Pancreas (tissue), 10 donors: ENCODE measurements around the gene ETS1. TPM values are rescaled to one million over a fixed set of nuclear protein-coding genes. Genes with fewer than 3 reads are reported as not detected.

ENCODE experiments used
- ATAC-seq, 4 donors: fragments of 200-7000 bp; cut with Tn5 transposase; one replicate each; pipeline versions ENCODE4 v1.8.0 to v1.9.1; 2020; ENCODE audit warnings: mild to moderate bottlenecking in 4 of 4, moderate library complexity in 4 of 4
- DNase-seq, 6 donors: peaks; one replicate each; pipeline ENCODE4 v3.0.0-alpha.2; 2020
- FAIRE-seq: peaks from 2 replicates; lab custom pipeline; 2012; peaks lifted over from hg19 to GRCh38; lab: Jason Lieb, UNC
- H3K27ac ChIP-seq, 4 donors: fragments of 200-600 bp; sonication (generic); 1 replicate in 3 of 4; 2 replicates in 1 of 4; pipeline versions ENCODE4 v1.5.0 to v1.8.0; 2020
- H3K27me3 ChIP-seq, 4 donors: fragments of 200-600 bp; one replicate each; pipeline ENCODE4 v1.8.0; 2021
- H3K36me3 ChIP-seq, 3 donors: fragments of 200-600 bp; sonication (generic) in 1 of 3; one replicate each; pipeline versions ENCODE4 v1.5.0 to v1.8.0; 2020 to 2021
- H3K4me1 ChIP-seq, 3 donors: fragments of 200-600 bp; one replicate each; pipeline ENCODE4 v1.8.0; 2021
- H3K4me3 ChIP-seq, 4 donors: fragments of 200-600 bp; sonication (generic) in 2 of 4; one replicate each; pipeline versions ENCODE4 v1.5.0 to v1.8.0; 2020 to 2021
- H3K9me3 ChIP-seq, 4 donors: fragments of 200-600 bp; one replicate each; pipeline ENCODE4 v1.8.0; 2021
- CTCF ChIP-seq, 4 donors: fragments of 200-600 bp; sonication (generic) in 3 of 4; IDR thresholded peaks; one replicate each; pipeline versions ENCODE4 v1.5.0 to v1.8.0; 2021; ENCODE audit warnings: antibody characterized with exemption in 4 of 4
- WGBS, 2 donors: extraction: QIAGEN DNeasy Blood & Tissue Kit; methylation state at CpG; one replicate each; pipeline ENCODE4 v1.1.7; 2013; 5-methylcytosine and 5-hydroxymethylcytosine counted together
- intact Hi-C, 3 donors: fragments of 100-400 bp; cut with DNase I; formaldehyde crosslinking; loops; one replicate each; pipeline versions ENCODE4 v1.11.1 to v1.14.2; 2022
- polyA plus RNA-seq, 2 donors: library from polyadenylated mRNA; stranded (reverse); fragments of 200-250 nt; gene quantifications; one replicate each; pipeline ENCODE4 v1.2.3, GENCODE V29; 2013
- total RNA-seq, 6 donors: library from RNA; stranded (reverse); fragmentation: NEBNext Ultra II Directional in 4 of 6; extraction: Animal tissue kit (Norgen Biotek cat#: 25700) in 4 of 6; gene quantifications; one replicate each; pipeline versions ENCODE4 v1.2.1 to v1.2.4, GENCODE V29; 2021 to 2023
- donor health status: healthy with polysubstance abuse.
- donor health status: DM: no; HTN: no; CAD: no; lungs with moderate emphysema.
- donor health status: DM: no; HTN: no; CAD: no.
- donor health status: control.
- donor health status: control.
- donor health status: Bipolar disorder and iron deficiency.
- donor health status: DM: yes; HTN: yes; CAD: no.
- donor health status: DM: no; HTN: no; CAD: no.
- donor health status: DM: no; HTN: no; CAD: no.
- donor health status: DM: yes; HTN: yes; CAD: no.

ETS1 gene
- total and polyA plus RNA-seq, 8 donors: 5.4 to 26.6 (median 13.0) TPM

- H3K4me1 ChIP-seq: peaks cover 0 to 25% (median 6%) of the 10 kb centered on the region in 3 donors
- no peaks in the 10 kb centered on the region for H3K9me3 ChIP-seq
- no peaks in the 10 kb centered on the region for H3K27me3 ChIP-seq
- no peak overlapping the region for H3K4me3 ChIP-seq
- intact Hi-C loops: no loop called here
- peaks cover 0 to 9% (median 0%) of the 10 kb centered on the region in 3 donors for H3K36me3 ChIP-seq
- FAIRE-seq: no peak
- no peak for DNase-seq
- WGBS, 2 donors: 2 to 4% methylated on average over 1 of the region's 1 CpG
- peak in 2 of 4 donors; percentile 20 to 60 for ATAC-seq
- no peak for TF ChIP-seq CTCF (IDR thresholded peaks at IDR 0.05)
- no peak overlapping the region for H3K27ac ChIP-seq
These were observed 111.3 kb downstream of the ETS1 start for GRCh38 chr11:128476049-128476448.

GRCh38 chr11:128474036-128474874, 113.1 kb downstream of the ETS1 start:
- FAIRE-seq (no peak), ATAC-seq (no peak), DNase-seq (no peak)
- Histone ChIP-seq H3K4me3 (no peak overlapping the region), H3K27ac (no peak overlapping the region), H3K4me1 (peaks cover 0 to 18% (median 6%) of the 10 kb centered on the region in 3 donors), H3K9me3 (no peaks in the 10 kb centered on the region), H3K27me3 (no peaks in the 10 kb centered on the region), H3K36me3 (peaks cover 0 to 4% (median 0%) of the 10 kb centered on the region in 3 donors)
- intact Hi-C loops: no loop called here
- 82 to 86% methylated on average over 8 of the region's 8 CpGs for WGBS, 2 donors
- no peak for TF ChIP-seq CTCF (IDR thresholded peaks at IDR 0.05)

GRCh38 chr11:128473636-128474035, 113.7 kb downstream of the ETS1 start:
- Histone ChIP-seq H3K4me3 (no peak overlapping the region), H3K27me3 (no peaks in the 10 kb centered on the region), H3K27ac (no peak overlapping the region), H3K9me3 (no peaks in the 10 kb centered on the region), H3K4me1 (peaks cover 0 to 18% (median 6%) of the 10 kb centered on the region in 3 donors), H3K36me3 (peaks cover 0 to 4% (median 0%) of the 10 kb centered on the region in 3 donors)
- no peak for DNase-seq
- WGBS, 2 donors: 84 to 85% methylated on average over 4 of the region's 4 CpGs
- intact Hi-C loops: no loop called here
- ATAC-seq: peak in 1 of 4 donors; percentile 38
- no peak for FAIRE-seq
- no peak for TF ChIP-seq CTCF (IDR thresholded peaks at IDR 0.05)

GRCh38 chr11:128472128-128473089, 114.9 kb downstream of the ETS1 start:
- ATAC-seq (peak in 1 of 4 donors; percentile 8), DNase-seq (no peak), FAIRE-seq (no peak)
- Histone ChIP-seq H3K27ac (no peak overlapping the region), H3K36me3 (peaks cover 0 to 3% (median 0%) of the 10 kb centered on the region in 3 donors), H3K27me3 (no peaks in the 10 kb centered on the region), H3K4me3 (no peak overlapping the region), H3K4me1 (peaks cover 0 to 22% (median 6%) of the 10 kb centered on the region in 3 donors), H3K9me3 (no peaks in the 10 kb centered on the region)
- 82 to 87% methylated on average over 11 of the region's 11 CpGs for WGBS, 2 donors
- no peak for TF ChIP-seq CTCF (IDR thresholded peaks at IDR 0.05)
- intact Hi-C loops: no loop called here
